ENCODE data around the gene DUSP23. TPM values are rescaled to one million over a fixed set of nuclear protein-coding genes. Genes with fewer than 3 reads are reported as not detected.

Gene DUSP23
- total and polyA plus RNA-seq, 10 of the 15 experiments (the other 5 are each of a cell fraction or from before 2014, with no cell fraction given), result 1.1 to 6.9 (median 4.1) TPM; not detected in 1

DNA sequence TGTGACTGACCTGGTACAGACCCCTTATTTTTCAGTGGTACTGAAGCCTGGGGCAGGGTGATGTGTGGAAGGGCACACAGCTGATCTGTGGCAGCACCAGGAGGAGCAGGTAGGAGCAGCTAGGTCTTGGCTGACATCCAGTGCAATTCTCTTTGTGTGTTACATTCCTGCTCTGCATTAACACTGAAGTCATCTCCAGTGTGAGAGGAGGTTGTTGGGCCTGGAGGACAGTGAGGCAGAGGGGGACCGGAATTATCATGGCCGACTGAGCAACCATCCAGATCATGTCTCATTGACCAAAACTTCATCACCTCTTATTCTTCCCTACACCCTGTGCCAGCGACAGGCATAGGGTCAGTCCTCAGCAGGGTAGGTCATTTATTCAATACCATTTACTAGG lies 47.4 kb downstream of the DUSP23 start (continued):
- TF ChIP-seq, protein P1, sequence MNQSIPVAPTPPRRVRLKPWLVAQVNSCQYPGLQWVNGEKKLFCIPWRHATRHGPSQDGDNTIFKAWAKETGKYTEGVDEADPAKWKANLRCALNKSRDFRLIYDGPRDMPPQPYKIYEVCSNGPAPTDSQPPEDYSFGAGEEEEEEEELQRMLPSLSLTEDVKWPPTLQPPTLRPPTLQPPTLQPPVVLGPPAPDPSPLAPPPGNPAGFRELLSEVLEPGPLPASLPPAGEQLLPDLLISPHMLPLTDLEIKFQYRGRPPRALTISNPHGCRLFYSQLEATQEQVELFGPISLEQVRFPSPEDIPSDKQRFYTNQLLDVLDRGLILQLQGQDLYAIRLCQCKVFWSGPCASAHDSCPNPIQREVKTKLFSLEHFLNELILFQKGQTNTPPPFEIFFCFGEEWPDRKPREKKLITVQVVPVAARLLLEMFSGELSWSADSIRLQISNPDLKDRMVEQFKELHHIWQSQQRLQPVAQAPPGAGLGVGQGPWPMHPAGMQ (IDR thresholded peaks at IDR 0.05; ENCODE audit: borderline replicate concordance), result no peak

DNA sequence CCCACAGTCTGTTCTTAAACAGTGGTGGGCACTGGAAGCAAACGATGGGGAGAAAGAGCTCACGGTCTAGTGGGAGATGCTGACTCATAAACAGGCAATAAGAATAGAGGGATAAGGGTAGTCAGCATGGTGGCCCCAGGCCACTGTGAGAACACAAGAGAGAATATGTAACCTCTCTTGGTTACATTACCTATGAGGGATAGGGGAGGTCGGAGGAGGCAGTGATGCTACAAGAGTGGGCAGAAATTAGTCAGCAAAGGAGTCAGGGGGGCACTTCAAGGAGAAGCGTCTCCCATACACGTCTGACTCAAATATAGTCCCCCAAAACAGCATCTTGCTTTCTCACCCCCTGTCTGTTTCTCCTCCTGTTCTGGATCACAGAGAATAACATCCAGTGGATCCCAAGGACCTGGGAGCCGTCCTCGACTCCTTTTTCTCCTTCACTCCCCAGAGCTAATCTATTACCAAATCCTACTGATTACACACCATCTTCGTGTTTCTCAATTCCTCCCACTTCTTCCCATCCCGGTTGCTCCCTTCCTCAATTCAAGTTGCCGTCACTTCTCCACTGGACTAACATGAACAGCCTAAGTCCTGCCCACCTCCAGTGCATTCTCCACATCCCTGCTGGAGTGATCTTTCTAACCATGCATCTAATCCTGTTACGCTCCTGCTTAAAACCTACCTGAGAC lies 48.0 kb downstream of the DUSP23 start:
- POLR2A ChIA-PET, result no interaction called here
- H3K4me3 ChIP-seq, result no peak overlapping the region
- no peak overlapping the region for H3K9ac ChIP-seq (ENCODE audit: control insufficient read depth, insufficient read depth, low read length)

More for the DNA sequence above, 48.0 kb downstream of the DUSP23 start:
- H3K27ac ChIP-seq (ENCODE audit: control insufficient read depth, insufficient read depth), result no peak overlapping the region
- peak overlapping the region; percentile 21; the same call in 1 of the 2 replicates for H3K4me2 ChIP-seq (ENCODE audit: control insufficient read depth, insufficient read depth)
- H4K20me1 ChIP-seq (ENCODE audit: control insufficient read depth, insufficient read depth), result no peaks in the 10 kb centered on the region
- DNase-seq (ENCODE audit: low read depth, low spot score) (no peak), FAIRE-seq (no peak), ATAC-seq (peak; percentile 29)
- H3K36me3 ChIP-seq (ENCODE audit: control insufficient read depth in 2 of 2, insufficient read depth in 2 of 2, low read length in 1 of 2), result no peaks in the 10 kb centered on the region
- H3K79me2 ChIP-seq (ENCODE audit: control insufficient read depth, insufficient read depth, low read length), result no peaks in the 10 kb centered on the region
- SMC1A ChIA-PET (ENCODE audit: uncharacterized antibody, unreplicated experiment), result interaction anchor here (1.0 to 3.4 kb wide), 3 partner anchors 9 to 62 kb away, joined by 3 to 21 read pairs (median 3); no protein-coding TSS in a partner anchor
- peaks cover 2% of the 10 kb centered on the region; the same call in 1 of the 3 replicates for H3K9me3 ChIP-seq (replicated peaks; ENCODE audit: control insufficient read depth, insufficient read depth, low read length)
- peaks cover 35% of the 10 kb centered on the region for H3K4me1 ChIP-seq (ENCODE audit: control insufficient read depth, insufficient read depth, low read length)
- no peak overlapping the region for H2AFZ ChIP-seq (ENCODE audit: control insufficient read depth, low read depth, low read length)
- intact Hi-C loops (cut with micrococcal nuclease; ENCODE audit: unreplicated experiment), result loop anchor here (2.0 to 5.0 kb wide), 2 partner anchors 30 to 46 kb away; partner anchors contain the start of gene DUSP23
- TF ChIP-seq, protein P2, sequence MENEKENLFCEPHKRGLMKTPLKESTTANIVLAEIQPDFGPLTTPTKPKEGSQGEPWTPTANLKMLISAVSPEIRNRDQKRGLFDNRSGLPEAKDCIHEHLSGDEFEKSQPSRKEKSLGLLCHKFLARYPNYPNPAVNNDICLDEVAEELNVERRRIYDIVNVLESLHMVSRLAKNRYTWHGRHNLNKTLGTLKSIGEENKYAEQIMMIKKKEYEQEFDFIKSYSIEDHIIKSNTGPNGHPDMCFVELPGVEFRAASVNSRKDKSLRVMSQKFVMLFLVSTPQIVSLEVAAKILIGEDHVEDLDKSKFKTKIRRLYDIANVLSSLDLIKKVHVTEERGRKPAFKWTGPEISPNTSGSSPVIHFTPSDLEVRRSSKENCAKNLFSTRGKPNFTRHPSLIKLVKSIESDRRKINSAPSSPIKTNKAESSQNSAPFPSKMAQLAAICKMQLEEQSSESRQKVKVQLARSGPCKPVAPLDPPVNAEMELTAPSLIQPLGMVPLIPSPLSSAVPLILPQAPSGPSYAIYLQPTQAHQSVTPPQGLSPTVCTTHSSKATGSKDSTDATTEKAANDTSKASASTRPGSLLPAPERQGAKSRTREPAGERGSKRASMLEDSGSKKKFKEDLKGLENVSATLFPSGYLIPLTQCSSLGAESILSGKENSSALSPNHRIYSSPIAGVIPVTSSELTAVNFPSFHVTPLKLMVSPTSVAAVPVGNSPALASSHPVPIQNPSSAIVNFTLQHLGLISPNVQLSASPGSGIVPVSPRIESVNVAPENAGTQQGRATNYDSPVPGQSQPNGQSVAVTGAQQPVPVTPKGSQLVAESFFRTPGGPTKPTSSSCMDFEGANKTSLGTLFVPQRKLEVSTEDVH (IDR thresholded peaks at IDR 0.05; ENCODE audit: low read depth, partially characterized antibody), result no peak
- in situ Hi-C loops (cut with MboI), result no loop called here
- RAD21 ChIA-PET (ENCODE audit: unreplicated experiment), result interaction anchor here (0.7 to 1.0 kb wide), 3 partner anchors 62 to 699 kb away, joined by 3 to 5 read pairs (median 4); no protein-coding TSS in a partner anchor
- 51% methylated on average over 11 of the region's 11 CpGs for WGBS (ENCODE audit: insufficient coverage, insufficient replicate concordance, low lambda C conversion rate, missing lambda C conversion rate)
- no TSS peak for BruUV-seq (replicated peaks)
- CTCF ChIA-PET, result interaction anchor here (0.5 to 16.1 kb wide), 4 partner anchors 27 to 64 kb away, joined by 3 to 178 read pairs (median 4); partner anchors contain the start of gene FCRL6
- 0 out of 4 replicates have a peak, but pooled peaks cover 0 to 3% of the 10 kb centered on the region in 2 experiments for H3K27me3 ChIP-seq (replicated peaks in 1 of 2; ENCODE audit: control insufficient read depth in 2 of 2, insufficient read depth in 2 of 2, low read length in 1 of 2)

Data from GM12878 (cell line).